GM23338 (cell line): Measurements from ENCODE around the gene EEF1AKMT2. TPM values are rescaled to one million over a fixed set of nuclear protein-coding genes. Genes with fewer than 3 reads are reported as not detected.

Source experiments
- ATAC-seq: fragments of 200-7000 bp; cut with Tn5 transposase; 3 replicates; pipeline ENCODE4 v1.9.1; 2020
- DNase-seq: peaks from one replicate; pipeline ENCODE4 v3.0.0-alpha.2; 2015; ENCODE audit warnings: low spot score
- H2AFZ ChIP-seq: fragments of 200-600 bp; sonication (generic); 2 replicates; pipeline ENCODE4 v1.8.0; 2016; ENCODE audit warnings: antibody characterized with exemption, mild to moderate bottlenecking, moderate library complexity
- H3F3A ChIP-seq: fragments of 200-600 bp; sonication (generic); replicated peaks from 2 replicates; pipeline ENCODE4 v1.8.0; 2017; ENCODE audit warnings: antibody characterized with exemption, mixed run types, low read depth
- H3K27ac ChIP-seq: fragments of 200-600 bp; sonication (generic); 2 replicates; pipeline ENCODE4 v1.6.1; 2016; ENCODE audit warnings: low read depth
- H3K27me3 ChIP-seq: fragments of 200-600 bp; sonication (generic); 2 replicates; pipeline ENCODE4 v1.8.0; 2016; ENCODE audit warnings: mild to moderate bottlenecking, mixed run types, moderate library complexity; ENCODE audit not compliant: insufficient read depth
- H3K36me3 ChIP-seq: fragments of 200-600 bp; sonication (generic); 2 replicates; pipeline ENCODE4 v1.8.0; 2016; ENCODE audit warnings: mild to moderate bottlenecking; ENCODE audit not compliant: insufficient read depth
- H3K4me1 ChIP-seq: fragments of 200-600 bp; sonication (generic); 2 replicates; pipeline ENCODE4 v1.8.0; 2016; ENCODE audit warnings: mild to moderate bottlenecking, moderate library complexity; ENCODE audit not compliant: insufficient read depth
- H3K4me2 ChIP-seq: fragments of 200-600 bp; sonication (generic); 2 replicates; pipeline ENCODE4 v1.7.1; 2017; ENCODE audit warnings: mixed run types
- H3K4me3 ChIP-seq: fragments of 200-600 bp; sonication (generic); 2 replicates; pipeline ENCODE4 v1.6.1; 2016; ENCODE audit warnings: mixed run types
- H3K79me2 ChIP-seq: fragments of 200-600 bp; sonication (generic); replicated peaks from 2 replicates; pipeline ENCODE4 v1.8.0; 2017; ENCODE audit warnings: mild to moderate bottlenecking; ENCODE audit not compliant: insufficient read depth
- H3K9me2 ChIP-seq: fragments of 200-600 bp; sonication (generic); 2 replicates; pipeline ENCODE4 v1.8.0; 2017; ENCODE audit not compliant: insufficient read depth
- H4K20me1 ChIP-seq: fragments of 200-600 bp; sonication (generic); replicated peaks from 2 replicates; pipeline ENCODE4 v1.8.0; 2017; ENCODE audit warnings: mild to moderate bottlenecking; ENCODE audit not compliant: insufficient read depth
- H3K27ac Mint-ChIP-seq: 2 replicates; pipeline ENCODE4 v1.8.0; 2020; ENCODE audit warnings: inconsistent platforms, mild to moderate bottlenecking, moderate library complexity, mixed read lengths
- H3K27me3 Mint-ChIP-seq: 3 replicates; pipeline ENCODE4 v1.8.0; 2022; ENCODE audit warnings: low read depth, mild to moderate bottlenecking, moderate library complexity, mixed read lengths, inconsistent platforms; ENCODE audit not compliant: insufficient read depth, poor library complexity
- H3K36me3 Mint-ChIP-seq: 3 replicates; pipeline ENCODE4 v1.8.0; 2021; ENCODE audit warnings: low read depth, mild to moderate bottlenecking, inconsistent platforms, moderate library complexity, mixed read lengths
- H3K4me1 Mint-ChIP-seq: 3 replicates; pipeline ENCODE4 v1.8.0; 2020; ENCODE audit warnings: mild to moderate bottlenecking, inconsistent platforms, mixed read lengths
- H3K4me3 Mint-ChIP-seq: 3 replicates; pipeline ENCODE4 v1.8.0; 2021; ENCODE audit warnings: moderate library complexity, mild to moderate bottlenecking, inconsistent platforms, mixed read lengths
- H3K9me3 Mint-ChIP-seq: 3 replicates; pipeline ENCODE4 v1.8.0; 2020; ENCODE audit warnings: moderate library complexity, mild to moderate bottlenecking, inconsistent platforms, mixed read lengths
- CREB1 ChIP-seq: fragments of 250-450 bp; sonication (Bioruptor Pico); IDR thresholded peaks from 2 replicates; pipeline ENCODE4 v1.5.0; 2020; ENCODE audit warnings: low read depth, mild to moderate bottlenecking, moderate library complexity
- CTCF ChIP-seq, 2 experiments: fragments of 200-600 bp in 1 of 2; sonication (generic) in 1 of 2; conservative IDR thresholded peaks; 2 replicates each; pipeline versions ENCODE4 v1.5.1 to v1.6.1; 2016 to 2017; ENCODE audit warnings: antibody characterized with exemption in 2 of 2, low read depth in 2 of 2, mild to moderate bottlenecking in 2 of 2, moderate library complexity in 1 of 2
- JUNB ChIP-seq: IDR thresholded peaks from one replicate; pipeline ENCODE4 v1.6.1; 2016; ENCODE audit warnings: antibody characterized with exemption; ENCODE audit not compliant: unreplicated experiment
- NANOG ChIP-seq: IDR thresholded peaks from 2 replicates; pipeline ENCODE4 v1.6.1; 2016; ENCODE audit warnings: antibody characterized with exemption, borderline replicate concordance
- REST ChIP-seq: IDR thresholded peaks from one replicate; pipeline ENCODE4 v1.6.1; 2018; ENCODE audit warnings: antibody characterized with exemption; ENCODE audit not compliant: unreplicated experiment
- STAT1 ChIP-seq: IDR thresholded peaks from one replicate; pipeline ENCODE4 v1.6.1; 2016; ENCODE audit warnings: antibody characterized with exemption; ENCODE audit not compliant: unreplicated experiment
- ZNF114 ChIP-seq: fragments of 250-450 bp; sonication (Bioruptor Pico); IDR thresholded peaks from 2 replicates; pipeline ENCODE4 v1.5.0; 2020; ENCODE audit warnings: mild to moderate bottlenecking, moderate library complexity
- ZNF462 ChIP-seq: fragments of 250-450 bp; sonication (Bioruptor Pico); IDR thresholded peaks from 2 replicates; pipeline ENCODE4 v1.5.0; 2020; ENCODE audit warnings: mild to moderate bottlenecking, moderate library complexity
- polyA plus RNA-seq: library from polyadenylated mRNA; unstranded; fragments of >200 nt; fragmentation: Nextera tagmentation; extraction: Ambion mirVana; gene quantifications from 2 replicates; pipeline ENCODE4 v1.2.1, GENCODE V29; 2016
- total RNA-seq: library from RNA; depleted of rRNA; stranded (reverse); fragments of >200 nt; shearing (Covaris generic); gene quantifications from 2 replicates; pipeline ENCODE4 v1.2.3, GENCODE V29; 2014

EEF1AKMT2 gene
- total and polyA plus RNA-seq, 2 experiments from 2014 or later: 35.0 to 38.0 TPM

GRCh38 chr10:124821520-124821919 is 29.8 kb upstream of the EEF1AKMT2 start:
- ATAC-seq: no peak
- no peaks in the 10 kb centered on the region for H3K4me1 ChIP-seq
- Mint-ChIP-seq H3K27me3 (peaks cover 3% of the 10 kb centered on the region), H3K4me1 (no peaks in the 10 kb centered on the region), H3K36me3 (peaks cover 21% of the 10 kb centered on the region), H3K27ac (no peak overlapping the region), H3K4me3 (no peak overlapping the region), H3K9me3 (no peaks in the 10 kb centered on the region)
- no peaks in the 10 kb centered on the region for H3K79me2 ChIP-seq
- no peak for DNase-seq
- no peak overlapping the region for H3K4me3 ChIP-seq
- H3K9me2 ChIP-seq: no peaks in the 10 kb centered on the region
- no peak overlapping the region for H2AFZ ChIP-seq
- H3K27me3 ChIP-seq: no peaks in the 10 kb centered on the region
- TF ChIP-seq STAT1: no peak
- TF ChIP-seq REST: no peak
- TF ChIP-seq JUNB: no peak
- no peak for TF ChIP-seq NANOG
- TF ChIP-seq CREB1 (CRISPR knock-in tag): no peak
- no peak for TF ChIP-seq ZNF462 (CRISPR knock-in tag)
- TF ChIP-seq CTCF (conservative IDR thresholded peaks at IDR 0.05; ENCODE audit: low read depth in 2 of 2): no peak
- no peak for TF ChIP-seq ZNF114 (CRISPR knock-in tag)
- H3K27ac ChIP-seq: no peak overlapping the region
- peaks cover 4% of the 10 kb centered on the region for H3K36me3 ChIP-seq
- peaks cover under 1% of the 10 kb centered on the region; the same call in 1 of the 2 replicates for H4K20me1 ChIP-seq
- H3F3A ChIP-seq: peaks cover 4% of the 10 kb centered on the region; the same call in 1 of the 2 replicates
- H3K4me2 ChIP-seq: no peak overlapping the region
